ENCODE results near the gene RSPH9.
"Not testable (repeated sequence)": the region's sequence is repeated elsewhere in the genome, so short reads cannot be mapped to it uniquely, and the experiment has no call there.

RSPH9 gene

GRCh38 chr6:43657221-43657802, 12.5 kb downstream of the RSPH9 start:
- no peak overlapping the region for H3K4me3 ChIP-seq (ENCODE audit: low read depth, low read length)
- TF ChIP-seq MYC (IDR thresholded peaks at IDR 0.05; ENCODE audit: low read depth, low read length) (no peak), POLR2A (IDR thresholded peaks at IDR 0.05; ENCODE audit: extremely low read depth, insufficient read length) (no peak)
- TF ChIP-seq, protein P1, sequence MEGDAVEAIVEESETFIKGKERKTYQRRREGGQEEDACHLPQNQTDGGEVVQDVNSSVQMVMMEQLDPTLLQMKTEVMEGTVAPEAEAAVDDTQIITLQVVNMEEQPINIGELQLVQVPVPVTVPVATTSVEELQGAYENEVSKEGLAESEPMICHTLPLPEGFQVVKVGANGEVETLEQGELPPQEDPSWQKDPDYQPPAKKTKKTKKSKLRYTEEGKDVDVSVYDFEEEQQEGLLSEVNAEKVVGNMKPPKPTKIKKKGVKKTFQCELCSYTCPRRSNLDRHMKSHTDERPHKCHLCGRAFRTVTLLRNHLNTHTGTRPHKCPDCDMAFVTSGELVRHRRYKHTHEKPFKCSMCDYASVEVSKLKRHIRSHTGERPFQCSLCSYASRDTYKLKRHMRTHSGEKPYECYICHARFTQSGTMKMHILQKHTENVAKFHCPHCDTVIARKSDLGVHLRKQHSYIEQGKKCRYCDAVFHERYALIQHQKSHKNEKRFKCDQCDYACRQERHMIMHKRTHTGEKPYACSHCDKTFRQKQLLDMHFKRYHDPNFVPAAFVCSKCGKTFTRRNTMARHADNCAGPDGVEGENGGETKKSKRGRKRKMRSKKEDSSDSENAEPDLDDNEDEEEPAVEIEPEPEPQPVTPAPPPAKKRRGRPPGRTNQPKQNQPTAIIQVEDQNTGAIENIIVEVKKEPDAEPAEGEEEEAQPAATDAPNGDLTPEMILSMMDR (IDR thresholded peaks at IDR 0.05; ENCODE audit: low read depth, low read length) = no peak
- TF ChIP-seq, protein P2, sequence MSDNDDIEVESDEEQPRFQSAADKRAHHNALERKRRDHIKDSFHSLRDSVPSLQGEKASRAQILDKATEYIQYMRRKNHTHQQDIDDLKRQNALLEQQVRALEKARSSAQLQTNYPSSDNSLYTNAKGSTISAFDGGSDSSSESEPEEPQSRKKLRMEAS (IDR thresholded peaks at IDR 0.05; ENCODE audit: low read depth, low read length) = no peak
- DNase-seq (ENCODE audit: low read depth) = no peak

DNA sequence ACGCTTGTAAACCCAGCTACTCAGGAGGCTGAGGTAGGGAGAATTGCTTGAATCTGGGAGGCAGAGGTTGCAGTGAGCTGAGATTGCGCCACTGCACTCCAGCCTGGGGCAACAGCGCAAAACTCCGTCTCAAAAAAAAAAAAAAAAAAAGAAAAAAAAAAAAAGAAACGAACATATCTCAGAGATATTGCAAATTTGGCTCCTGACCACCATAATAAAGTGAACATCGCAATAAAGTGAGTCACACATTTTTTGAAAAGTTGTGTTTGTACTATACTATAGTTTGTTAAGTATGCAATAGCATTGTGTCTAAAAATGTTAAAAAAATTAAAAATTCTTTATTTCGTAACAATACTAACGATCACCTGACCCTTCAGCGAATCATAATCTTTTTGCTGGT, 13.3 kb downstream of the RSPH9 start:
- DNase-seq (ENCODE audit: low read depth) = no peak
- no peak overlapping the region for H3K4me3 ChIP-seq (ENCODE audit: low read depth, low read length)
- TF ChIP-seq, protein P2 (IDR thresholded peaks at IDR 0.05; ENCODE audit: low read depth, low read length) = no peak
- TF ChIP-seq POLR2A (IDR thresholded peaks at IDR 0.05; ENCODE audit: extremely low read depth, insufficient read length) (no peak), MYC (IDR thresholded peaks at IDR 0.05; ENCODE audit: low read depth, low read length) (no peak)
- TF ChIP-seq, protein P1 (IDR thresholded peaks at IDR 0.05; ENCODE audit: low read depth, low read length) = no peak

GRCh38 chr6:43662948-43663347, 18.1 kb downstream of the RSPH9 start:
- H3K4me3 ChIP-seq (ENCODE audit: low read depth, low read length); DNase-seq (ENCODE audit: low read depth): not testable (repeated sequence)

GRCh38 chr6:43665376-43665775, 20.5 kb downstream of the RSPH9 start:
- TF ChIP-seq, protein P2 (IDR thresholded peaks at IDR 0.05; ENCODE audit: low read depth, low read length) = no peak
- TF ChIP-seq POLR2A (IDR thresholded peaks at IDR 0.05; ENCODE audit: extremely low read depth, insufficient read length) (no peak), MYC (IDR thresholded peaks at IDR 0.05; ENCODE audit: low read depth, low read length) (no peak)
- TF ChIP-seq, protein P1 (IDR thresholded peaks at IDR 0.05; ENCODE audit: low read depth, low read length) = no peak
- no peak overlapping the region for H3K4me3 ChIP-seq (ENCODE audit: low read depth, low read length)
- DNase-seq (ENCODE audit: low read depth) = no peak

- DNase-seq (ENCODE audit: low read depth) = no peak
- TF ChIP-seq, protein P1 (IDR thresholded peaks at IDR 0.05; ENCODE audit: low read depth, low read length) = no peak
- TF ChIP-seq, protein P2 (IDR thresholded peaks at IDR 0.05; ENCODE audit: low read depth, low read length) = no peak
- no peak for TF ChIP-seq POLR2A (IDR thresholded peaks at IDR 0.05; ENCODE audit: extremely low read depth, insufficient read length)
- no peak for TF ChIP-seq MYC (IDR thresholded peaks at IDR 0.05; ENCODE audit: low read depth, low read length)
- H3K4me3 ChIP-seq (ENCODE audit: low read depth, low read length) = no peak overlapping the region
Measured at GRCh38 chr6:43666196-43666920, 21.5 kb downstream of the RSPH9 start.

GRCh38 chr6:43667245-43668150, 22.7 kb downstream of the RSPH9 start:
- peak; percentile 79 for DNase-seq (ENCODE audit: low read depth)
- H3K4me3 ChIP-seq (ENCODE audit: low read depth, low read length) = no peak overlapping the region
- TF ChIP-seq POLR2A (IDR thresholded peaks at IDR 0.05; ENCODE audit: extremely low read depth, insufficient read length) = peak; percentile 11
- TF ChIP-seq, protein P1 (IDR thresholded peaks at IDR 0.05; ENCODE audit: low read depth, low read length) = peak; percentile 95
- TF ChIP-seq, protein P2 (IDR thresholded peaks at IDR 0.05; ENCODE audit: low read depth, low read length) = no peak
